ENCODE measurements around the gene CARD18. TPM values are rescaled to one million over a fixed set of nuclear protein-coding genes. Genes with fewer than 3 reads are reported as not detected.

The CARD18 gene
- polyA plus RNA-seq, 2 of the 4 experiments (the other 2 are of a cell fraction) = not detected

- no peaks in the 10 kb centered on the region for H3K9me3 ChIP-seq
- ATAC-seq = no peak
- no peaks in the 10 kb centered on the region for H3K4me1 ChIP-seq
- H3K4me2 ChIP-seq = no peak overlapping the region
- TF ChIP-seq PHF8 (IDR thresholded peaks at IDR 0.05; ENCODE audit: borderline replicate concordance, low read depth) = no peak
- no peak for TF ChIP-seq BHLHE40 (IDR thresholded peaks at IDR 0.05; ENCODE audit: low read depth, low read length)
- TF ChIP-seq RAD21 (conservative IDR thresholded peaks at IDR 0.05 in 1 of 2, IDR thresholded peaks at IDR 0.05 in 1 of 2) = no peak
- TF ChIP-seq REST (IDR thresholded peaks at IDR 0.05) = no peak
- TF ChIP-seq HMGXB4 (CRISPR knock-in tag; IDR thresholded peaks at IDR 0.05; ENCODE audit: borderline replicate concordance) = no peak
- no peak for TF ChIP-seq CHD4 (IDR thresholded peaks at IDR 0.05; ENCODE audit: borderline replicate concordance)
- no peak for TF ChIP-seq CBX2 (IDR thresholded peaks at IDR 0.05; ENCODE audit: borderline replicate concordance, low read depth)
- TF ChIP-seq EHMT2 (IDR thresholded peaks at IDR 0.05; ENCODE audit: low read depth) = no peak
- TF ChIP-seq RARB (CRISPR knock-in tag; IDR thresholded peaks at IDR 0.05) = no peak
- TF ChIP-seq RFX5 (IDR thresholded peaks at IDR 0.05) = no peak
- TF ChIP-seq MAFK (IDR thresholded peaks at IDR 0.05; ENCODE audit: partially characterized antibody) = no peak
- TF ChIP-seq SREBF2 (IDR thresholded peaks at IDR 0.05) = no peak
- TF ChIP-seq KDM1A (IDR thresholded peaks at IDR 0.05; ENCODE audit: low read depth) = no peak
- TF ChIP-seq FOSB (CRISPR knock-in tag; IDR thresholded peaks at IDR 0.05) = no peak
- 32% methylated on average over 9 of the region's 9 CpGs for WGBS (ENCODE audit: missing lambda C conversion rate)
- no peak for FAIRE-seq
- H3K4me3 ChIP-seq = no peak overlapping the region
- ChIA-PET CTCF (no interaction called here), POLR2A (no interaction called here)
- DNase-seq (ENCODE audit: low read depth in 1 of 2, low spot score in 1 of 2) = no peak
- H3K27ac ChIP-seq = no peak overlapping the region
Observed at GRCh38 chr11:105092256-105093239, 47.0 kb downstream of the CARD18 start.

Other genes with a start within 250 kb of the CARD18 start
- not detected in 2 replicates for gene CASP12, start 241.3 kb downstream of the CARD18 start, polyA plus RNA-seq (2011; rRNA removed)
- not detected in 3 replicates for gene CASP12, start 241.3 kb downstream of the CARD18 start, polyA plus RNA-seq (2017; fragmentation: RNase III; extraction: RNeasy Plus Mini Kit Qiagen cat#74134 plus additional on column Dnase treatment)
- 9.7 and 10.8 TPM in 2 replicates for gene CASP4, start 171.2 kb downstream of the CARD18 start, polyA plus RNA-seq (2011; rRNA removed)
- 5.5 to 8.2 TPM (median 6.3 TPM) in 3 replicates for gene CASP4, start 171.2 kb downstream of the CARD18 start, polyA plus RNA-seq (2017; fragmentation: RNase III; extraction: RNeasy Plus Mini Kit Qiagen cat#74134 plus additional on column Dnase treatment)
- gene CASP5, start 116.6 kb downstream of the CARD18 start, polyA plus RNA-seq (2011; rRNA removed) = not detected in 2 replicates
- not detected in 3 replicates for gene CASP5, start 116.6 kb downstream of the CARD18 start, polyA plus RNA-seq (2017; fragmentation: RNase III; extraction: RNeasy Plus Mini Kit Qiagen cat#74134 plus additional on column Dnase treatment)
- 0.06 and 0.07 TPM in 2 replicates for gene CASP1, start 104.6 kb downstream of the CARD18 start, polyA plus RNA-seq (2011; rRNA removed)
- gene CASP1, start 104.6 kb downstream of the CARD18 start, polyA plus RNA-seq (2017; fragmentation: RNase III; extraction: RNeasy Plus Mini Kit Qiagen cat#74134 plus additional on column Dnase treatment) = 0.15 to 0.51 TPM (median 0.34 TPM) in 3 replicates
- gene CARD16, start 94.4 kb downstream of the CARD18 start, polyA plus RNA-seq (2011; rRNA removed) = not detected in 2 replicates
- gene CARD16, start 94.4 kb downstream of the CARD18 start, polyA plus RNA-seq (2017; fragmentation: RNase III; extraction: RNeasy Plus Mini Kit Qiagen cat#74134 plus additional on column Dnase treatment) = not detected in 3 replicates

Data from A549 (cell line).